GM19467 (cell line): Measurements from ENCODE around the gene LTA4H.

ENCODE experiments used
- ATAC-seq: cut with Tn5 transposase; IDR thresholded peaks from one replicate; pipeline ENCODE4 v1.9.1; 2021; ENCODE audit warnings: mild to moderate bottlenecking, moderate library complexity; ENCODE audit not compliant: unreplicated experiment

The LTA4H gene

GRCh38 chr12:95966287-95966870 is 69.0 kb downstream of the LTA4H start:
- ATAC-seq = no peak

GRCh38 chr12:95963096-95963495 is 72.3 kb downstream of the LTA4H start:
- ATAC-seq = no peak

DNA sequence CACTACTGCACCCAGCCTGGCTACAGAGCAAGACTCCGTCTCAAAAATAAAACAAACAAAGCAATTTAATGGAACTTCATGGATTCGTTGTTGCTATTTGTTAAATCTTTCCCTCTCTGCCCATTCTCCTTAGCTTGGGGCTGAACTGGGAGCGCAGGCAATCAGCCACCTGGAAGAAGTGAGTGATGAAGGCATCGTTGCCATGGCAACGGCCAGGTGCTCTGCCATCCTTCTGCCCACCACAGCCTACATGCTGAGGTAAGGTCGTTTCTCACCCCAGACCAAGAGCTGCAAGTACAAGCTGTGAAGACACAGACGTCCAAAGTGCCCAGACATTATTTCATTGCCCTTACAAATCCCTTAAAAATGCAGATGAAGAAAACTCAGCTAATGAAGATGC is 73.2 kb downstream of the LTA4H start:
- ATAC-seq = no peak

DNA sequence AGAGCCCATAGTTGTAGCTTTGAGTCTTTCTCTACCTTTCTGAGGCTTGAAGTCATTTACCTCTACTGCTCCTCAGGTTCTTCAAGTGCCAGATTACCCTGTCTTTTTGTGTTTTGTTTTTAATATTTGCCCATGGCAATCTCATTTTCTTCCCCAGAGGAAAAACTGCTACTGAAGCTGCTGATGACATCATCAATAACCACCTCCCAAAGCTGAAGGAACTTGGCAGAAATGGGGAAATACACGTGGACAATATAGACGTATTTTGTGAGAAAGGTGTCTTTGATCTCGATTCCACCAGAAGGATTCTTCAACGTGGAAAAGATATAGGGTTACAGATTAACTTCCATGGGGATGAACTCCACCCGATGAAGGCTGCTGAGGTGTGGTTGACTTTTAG is 75.1 kb downstream of the LTA4H start:
- no peak for ATAC-seq

- ATAC-seq = no peak
Observed at GRCh38 chr12:95959107-95959506, 76.3 kb downstream of the LTA4H start.

DNA sequence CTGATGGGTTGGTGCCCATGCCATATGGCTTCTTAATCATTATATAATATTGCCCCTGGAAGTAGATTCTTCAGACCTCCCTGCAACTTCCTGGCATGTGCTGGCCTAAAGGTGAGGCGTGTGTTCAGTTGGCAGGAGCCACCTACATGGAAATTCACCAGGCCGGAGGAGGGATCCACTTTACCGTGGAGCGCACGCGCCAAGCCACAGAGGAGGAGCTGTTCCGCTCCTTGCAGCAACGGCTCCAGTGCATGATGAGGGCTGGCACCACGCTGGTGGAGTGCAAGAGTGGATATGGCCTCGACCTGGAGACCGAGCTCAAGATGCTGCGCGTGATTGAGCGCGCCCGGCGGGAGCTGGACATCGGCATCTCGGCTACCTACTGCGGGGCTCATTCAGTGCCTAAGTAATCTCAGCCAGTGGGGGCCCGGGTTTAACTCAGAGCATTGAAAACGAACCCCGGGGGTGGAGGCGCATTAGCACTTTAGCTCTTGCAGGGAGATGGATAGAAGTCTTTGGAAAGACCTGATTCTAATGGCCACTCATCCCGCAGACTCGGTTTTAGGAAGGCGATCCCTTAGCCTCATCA is 78.7 kb downstream of the LTA4H start:
- no peak for ATAC-seq

GRCh38 chr12:95955549-95956159 is 79.7 kb downstream of the LTA4H start:
- ATAC-seq = no peak

- no peak for ATAC-seq
Observed at GRCh38 chr12:95953000-95953399, 82.4 kb downstream of the LTA4H start.

DNA sequence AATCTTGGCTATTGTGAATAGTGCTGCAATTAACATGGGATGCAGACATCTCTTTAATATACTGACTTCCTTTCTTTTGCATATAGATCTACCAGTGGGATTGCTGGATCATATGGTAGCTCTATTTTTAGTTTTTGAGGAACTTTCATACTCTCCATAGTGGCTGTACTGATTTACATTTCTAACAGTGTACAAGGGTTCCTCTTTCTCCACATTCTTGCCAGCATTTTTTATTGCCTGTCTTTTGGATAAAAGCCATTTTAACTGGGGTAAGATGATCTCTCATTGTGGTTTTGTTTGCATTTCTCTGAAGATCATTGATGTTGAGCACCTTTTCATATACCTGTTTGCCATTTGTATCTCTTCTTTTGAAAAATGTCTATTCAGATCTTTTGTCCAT is 83.9 kb downstream of the LTA4H start:
- ATAC-seq = no peak
